C1 segment of cervical spinal cord (tissue), 14 donors: Measurements from ENCODE around the gene CROT.
A peak's percentile ranks its signal among the peaks of the same experiment; 100 is the strongest.
"Not testable (repeated sequence)": the region's sequence is repeated elsewhere in the genome, so short reads cannot be mapped to it uniquely, and the experiment has no call there.

Source experiments
- DNase-seq, 14 donors: peaks; one replicate each; lab custom pipeline; 2025; lab: John Stamatoyannopoulos, UW

Gene CROT, protein sequence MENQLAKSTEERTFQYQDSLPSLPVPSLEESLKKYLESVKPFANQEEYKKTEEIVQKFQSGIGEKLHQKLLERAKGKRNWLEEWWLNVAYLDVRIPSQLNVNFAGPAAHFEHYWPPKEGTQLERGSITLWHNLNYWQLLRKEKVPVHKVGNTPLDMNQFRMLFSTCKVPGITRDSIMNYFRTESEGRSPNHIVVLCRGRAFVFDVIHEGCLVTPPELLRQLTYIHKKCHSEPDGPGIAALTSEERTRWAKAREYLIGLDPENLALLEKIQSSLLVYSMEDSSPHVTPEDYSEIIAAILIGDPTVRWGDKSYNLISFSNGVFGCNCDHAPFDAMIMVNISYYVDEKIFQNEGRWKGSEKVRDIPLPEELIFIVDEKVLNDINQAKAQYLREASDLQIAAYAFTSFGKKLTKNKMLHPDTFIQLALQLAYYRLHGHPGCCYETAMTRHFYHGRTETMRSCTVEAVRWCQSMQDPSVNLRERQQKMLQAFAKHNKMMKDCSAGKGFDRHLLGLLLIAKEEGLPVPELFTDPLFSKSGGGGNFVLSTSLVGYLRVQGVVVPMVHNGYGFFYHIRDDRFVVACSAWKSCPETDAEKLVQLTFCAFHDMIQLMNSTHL

GRCh38 chr7:87345166-87345927, at the start of gene CROT:
CROT (plus strand) TSS chr7:87345664; CDS start chr7:87349069, 3,405 bp downstream.
- DNase-seq, result peak; percentile 61 to 98 (median 94)

GRCh38 chr7:87300756-87301155, 44.7 kb upstream of the CROT start:
- no peak for DNase-seq

DNA sequence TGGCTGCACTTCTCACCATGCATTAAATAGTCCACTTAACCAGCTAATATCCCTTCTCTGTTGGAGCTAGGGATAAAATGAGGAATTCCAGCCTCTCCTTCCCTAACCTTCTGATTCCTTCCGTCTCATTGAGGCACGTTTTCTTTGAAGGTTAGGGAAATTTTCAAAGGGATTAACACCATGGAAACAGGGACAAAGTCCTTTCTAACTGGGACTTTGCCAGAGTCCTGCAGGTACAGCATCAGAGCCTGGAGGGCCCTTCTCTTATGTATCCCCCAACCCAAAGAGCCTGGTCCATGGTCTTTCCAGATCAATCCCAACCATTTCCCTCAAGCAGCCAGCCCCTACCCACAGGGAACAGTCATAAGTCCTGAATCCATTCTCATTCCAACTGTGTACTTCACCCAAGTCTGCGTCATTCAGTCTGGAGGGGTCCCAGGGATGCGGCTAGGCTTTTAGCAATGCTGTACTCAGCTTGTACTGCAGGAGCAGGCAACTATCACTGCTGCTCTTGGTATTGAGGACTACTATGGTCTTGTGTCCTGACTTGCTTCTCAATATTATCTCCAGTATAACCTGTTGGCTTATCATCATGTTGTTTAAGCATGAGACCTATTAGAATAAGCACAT, 34.6 kb upstream of the CROT start:
- no peak for DNase-seq

- peak in 10 of 14 donors; percentile 1 to 36 (median 14) for DNase-seq
These were observed 33.1 kb upstream of the CROT start for GRCh38 chr7:87312215-87312865.

DNA sequence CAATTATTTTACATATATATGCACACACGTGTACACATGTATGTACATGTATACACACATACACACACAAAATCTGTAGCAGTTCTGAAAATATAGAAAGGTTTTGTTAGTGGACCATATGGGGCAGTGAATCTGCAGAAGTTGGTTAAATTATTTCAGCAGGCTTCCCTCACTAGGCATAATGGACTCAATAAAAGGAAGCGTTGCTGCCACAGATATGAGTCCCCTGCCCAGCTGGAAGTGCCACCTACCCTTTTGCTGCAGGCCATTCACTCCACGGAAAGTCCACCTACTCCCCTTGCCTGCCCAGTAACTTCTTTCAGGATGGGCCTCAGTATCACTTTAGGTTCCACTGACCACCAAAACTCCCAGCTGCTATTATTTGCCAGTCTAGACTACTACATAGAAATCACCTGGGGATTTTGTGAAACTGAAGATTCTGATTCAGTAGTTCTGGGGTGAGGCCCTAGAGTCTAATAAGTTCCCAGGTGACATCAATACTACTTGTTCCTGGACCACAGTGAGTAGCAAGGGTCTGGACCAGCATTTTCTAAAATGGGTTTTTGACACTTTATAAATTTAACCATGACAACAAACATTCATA, 29.3 kb upstream of the CROT start:
- no peak for DNase-seq

DNA sequence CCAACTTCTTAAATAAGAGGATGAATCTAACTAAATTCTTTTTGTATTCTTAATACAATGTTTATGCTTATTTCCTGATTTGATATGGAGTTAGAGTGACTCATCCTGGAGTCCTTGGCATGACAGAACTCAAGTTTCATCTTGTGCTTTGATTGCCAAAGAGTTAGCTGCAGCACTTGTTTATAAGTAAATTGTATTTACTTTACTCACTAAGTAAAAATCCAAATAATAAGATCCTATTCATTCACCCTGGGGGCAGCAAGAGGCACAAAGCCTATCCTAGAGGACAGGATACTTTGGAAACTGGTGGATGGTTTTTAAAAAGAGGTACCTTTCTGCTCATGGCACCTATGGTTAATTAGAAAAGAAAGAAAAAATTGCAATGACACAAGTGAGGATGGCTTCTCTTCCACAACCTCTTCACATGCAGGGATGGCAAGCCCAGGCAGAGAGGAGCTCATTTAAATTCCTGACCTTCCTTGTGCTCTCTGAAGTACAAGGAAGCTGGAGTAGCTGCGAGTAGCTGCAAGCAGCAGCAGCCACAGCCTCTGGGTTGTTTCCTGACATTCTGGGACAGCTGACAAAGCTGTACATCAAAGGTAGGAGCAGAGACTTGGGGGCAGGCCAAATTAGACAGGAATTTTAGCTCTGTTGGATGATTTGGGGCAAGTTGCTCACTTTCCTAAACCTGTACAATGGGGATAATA, 28.5 kb upstream of the CROT start:
- DNase-seq, result no peak

GRCh38 chr7:87317691-87318245, 27.7 kb upstream of the CROT start:
- DNase-seq, result no peak

DNA sequence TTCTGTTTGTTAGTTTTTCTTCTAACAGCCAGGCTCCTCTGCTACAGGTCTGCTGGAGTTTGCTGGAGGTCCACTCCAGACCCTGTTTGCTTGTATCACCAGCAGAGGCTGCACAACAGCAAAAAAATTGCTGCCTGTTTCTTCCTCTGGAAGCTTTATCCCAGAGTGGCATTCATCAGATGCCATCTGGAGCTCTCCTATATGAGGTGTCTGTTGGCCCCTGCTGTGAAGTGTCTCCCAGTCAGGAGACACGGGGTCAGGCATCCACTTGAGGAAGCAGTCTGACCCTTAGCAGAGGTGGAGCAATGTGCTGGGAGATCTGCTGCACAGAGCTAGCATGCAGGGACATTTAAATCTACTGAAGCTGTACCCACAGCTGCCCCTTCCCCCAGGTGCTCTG, 26.7 kb upstream of the CROT start:
- no peak for DNase-seq

DNA sequence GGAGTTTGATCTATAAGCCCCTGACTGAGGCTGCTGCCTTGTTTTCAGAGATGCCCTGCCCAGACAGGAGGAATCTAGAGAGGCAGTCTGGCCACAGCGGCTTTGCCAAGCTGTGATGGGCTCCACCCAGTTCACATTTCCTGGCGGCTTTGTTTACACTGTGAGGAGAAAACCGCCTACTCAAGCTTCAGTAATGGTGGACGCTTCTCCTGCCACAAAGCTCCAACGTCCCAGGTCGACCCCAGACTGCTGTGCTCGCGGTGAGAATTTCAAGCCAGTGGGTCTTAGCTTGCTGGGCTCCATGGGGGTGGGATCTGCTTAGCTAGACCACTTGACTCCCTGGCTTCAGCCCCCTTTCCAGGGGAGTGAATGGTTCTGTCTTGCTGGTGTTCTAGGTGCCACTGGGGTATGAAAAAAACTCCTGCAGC, 26.3 kb upstream of the CROT start:
- DNase-seq, result not testable (repeated sequence)

GRCh38 chr7:87322912-87323311, 22.6 kb upstream of the CROT start:
- no peak for DNase-seq

- no peak for DNase-seq
These were observed 19.7 kb upstream of the CROT start for GRCh38 chr7:87325576-87326370.

DNA sequence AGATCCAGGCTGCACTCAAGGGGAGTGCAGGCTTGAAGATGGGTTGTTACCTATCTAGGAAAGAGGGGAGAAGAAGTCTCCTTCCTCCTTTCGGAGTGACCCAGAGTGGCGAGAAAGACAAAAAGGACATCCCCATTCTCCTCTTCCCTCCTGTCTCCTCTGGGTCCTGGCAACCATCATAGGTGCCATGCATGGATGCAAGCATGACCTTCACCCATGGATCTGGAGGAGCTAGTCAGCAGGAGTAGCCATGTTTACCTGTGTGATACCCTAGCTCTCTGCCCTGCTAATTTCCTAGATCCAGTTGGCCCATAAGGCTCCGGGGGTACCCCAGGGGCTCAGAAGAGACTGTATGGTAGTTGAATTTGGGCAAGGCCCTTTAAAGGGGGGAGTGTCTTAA, 17.2 kb upstream of the CROT start:
- DNase-seq, result no peak

DNA sequence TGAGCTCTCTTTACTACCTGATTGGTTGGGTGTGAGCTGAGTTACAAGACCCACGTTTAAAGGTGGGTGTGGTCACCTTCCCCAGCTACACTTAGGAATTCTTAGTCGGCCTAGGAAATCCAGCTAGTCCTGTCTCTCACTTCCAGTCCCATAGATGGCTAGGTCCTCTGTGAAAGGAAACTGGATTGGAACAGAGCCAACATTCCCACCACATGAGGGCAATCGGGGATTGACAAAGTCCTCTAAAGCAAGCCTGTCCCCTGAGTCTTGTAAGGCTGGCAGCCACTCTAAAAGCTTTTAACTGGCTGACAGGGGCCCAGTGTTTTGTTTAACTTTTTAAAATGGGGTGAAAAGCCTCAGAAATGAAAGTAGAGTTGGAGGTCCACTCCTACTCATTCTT, 15.1 kb upstream of the CROT start:
- DNase-seq, result no peak

GRCh38 chr7:87330942-87331341, 14.5 kb upstream of the CROT start:
- no peak for DNase-seq

DNA sequence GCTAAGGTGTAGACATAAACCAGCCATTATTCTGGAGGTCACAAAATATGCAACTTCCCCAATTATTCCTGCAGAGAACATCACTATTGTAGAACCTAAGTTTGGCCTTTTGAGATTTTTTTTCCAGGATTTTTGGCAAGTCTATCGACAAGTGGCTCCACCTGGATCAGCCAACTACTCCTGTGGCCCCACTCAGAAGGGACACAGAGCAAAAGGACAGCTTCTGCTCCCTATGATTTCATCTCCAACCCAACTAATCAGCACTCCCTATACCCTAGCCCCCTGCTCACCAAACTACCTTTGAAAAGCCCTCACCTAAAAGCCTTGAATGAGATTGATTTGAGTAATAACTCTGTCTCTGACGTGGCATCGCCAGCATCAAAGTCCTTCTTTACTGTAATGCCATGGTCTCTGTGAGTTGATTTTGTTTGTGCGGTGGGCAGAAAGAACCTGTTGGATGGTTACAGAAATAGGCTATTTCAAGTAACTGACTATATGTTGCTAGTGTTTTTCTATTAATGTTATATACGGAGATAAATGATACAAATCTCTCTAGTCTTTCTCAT, 13.7 kb upstream of the CROT start:
- DNase-seq, result no peak

GRCh38 chr7:87332321-87332720, 13.1 kb upstream of the CROT start:
- no peak for DNase-seq

GRCh38 chr7:87336136-87336535, 9.3 kb upstream of the CROT start:
- no peak for DNase-seq

- no peak for DNase-seq
These were observed 8.1 kb upstream of the CROT start for GRCh38 chr7:87337331-87337730.

DNA sequence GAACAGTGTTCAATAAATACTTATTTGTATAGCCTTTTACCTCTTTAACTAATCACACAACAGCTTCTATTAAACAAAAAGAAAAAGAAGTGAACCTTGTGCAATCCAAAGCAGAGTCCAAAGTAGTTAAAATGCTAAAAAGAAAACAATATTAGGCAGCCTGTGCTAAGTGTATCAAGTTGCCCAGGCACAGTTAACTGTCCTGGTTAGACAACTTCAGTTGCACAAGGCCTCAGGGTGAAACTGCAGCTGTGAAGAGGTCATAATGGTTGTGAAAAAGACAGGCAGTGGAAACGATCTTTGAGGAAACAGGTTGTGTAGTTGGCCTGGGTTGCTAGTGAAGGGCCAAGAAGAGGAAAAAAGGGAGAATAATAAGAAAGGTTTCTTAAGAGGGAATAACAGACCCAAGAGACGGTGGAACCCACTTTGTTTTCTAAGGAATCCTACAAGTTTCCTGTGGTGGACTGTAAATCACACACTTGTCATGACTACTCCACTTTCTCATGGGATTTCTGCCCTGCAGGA, 6.0 kb upstream of the CROT start:
- DNase-seq, result no peak
